Measurements from ENCODE around the gene PDK1. TPM values are rescaled to one million over a fixed set of nuclear protein-coding genes. Genes with fewer than 3 reads are reported as not detected.
"Not testable (repeated sequence)": the region's sequence is repeated elsewhere in the genome, so short reads cannot be mapped to it uniquely, and the experiment has no call there.

The PDK1 gene
- total RNA-seq, 2 experiments from 2014 or later: 19.2 to 26.0 TPM

DNA sequence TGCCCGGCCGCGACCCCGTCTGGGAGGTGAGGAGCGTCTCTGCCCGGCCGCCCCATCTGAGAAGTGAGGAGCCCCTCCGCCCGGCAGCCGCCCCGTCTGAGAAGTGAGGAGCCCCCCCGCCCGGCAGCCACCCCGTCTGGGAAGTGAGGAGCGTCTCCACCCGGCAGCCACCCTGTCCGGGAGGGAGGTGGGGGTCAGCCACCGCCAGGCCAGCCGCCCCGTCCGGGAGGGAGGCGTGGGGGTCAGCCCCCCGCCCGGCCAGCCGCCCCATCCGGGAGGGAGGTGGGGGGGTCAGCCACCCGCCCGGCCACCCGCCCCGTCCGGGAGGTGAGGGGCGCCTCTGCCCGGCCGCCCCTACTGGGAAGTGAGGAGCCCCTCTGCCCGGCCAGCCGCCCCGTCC lies 18.0 kb upstream of the PDK1 start:
- H3K27ac Mint-ChIP-seq, H3K4me1 Mint-ChIP-seq, CTCF ChIA-PET, DNase-seq, H3K27me3 Mint-ChIP-seq, H3K4me3 Mint-ChIP-seq, ATAC-seq: not testable (repeated sequence)
- H3K36me3 Mint-ChIP-seq: peaks cover 38% of the 10 kb centered on the region
- peaks cover 23% of the 10 kb centered on the region for H3K9me3 Mint-ChIP-seq (ENCODE audit: low read depth)

DNA sequence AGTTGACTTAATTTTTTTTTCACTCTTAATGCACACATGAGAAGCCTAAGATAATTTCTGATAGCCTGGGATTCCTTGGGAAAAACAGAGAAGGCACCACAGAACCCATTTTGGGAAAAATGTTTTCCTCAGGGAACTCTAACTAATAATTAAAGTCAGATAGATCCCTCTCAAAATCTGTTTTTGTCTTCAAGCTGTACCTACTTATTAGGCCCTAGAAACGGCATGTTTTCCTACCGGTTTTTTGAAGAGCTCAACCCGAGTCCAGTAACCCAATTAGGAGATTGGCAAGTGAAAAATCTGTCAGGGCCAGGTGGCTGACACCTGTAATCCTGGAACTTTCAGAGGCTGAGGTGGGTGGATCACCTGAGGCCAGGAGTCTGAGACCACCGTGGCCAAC lies 16.1 kb upstream of the PDK1 start:
- no peak overlapping the region for H3K27ac Mint-ChIP-seq
- CTCF ChIA-PET: no interaction called here
- H3K4me3 Mint-ChIP-seq: no peak overlapping the region
- no peaks in the 10 kb centered on the region for H3K27me3 Mint-ChIP-seq
- peaks cover 17% of the 10 kb centered on the region for H3K9me3 Mint-ChIP-seq (ENCODE audit: low read depth)
- no peaks in the 10 kb centered on the region for H3K4me1 Mint-ChIP-seq
- peaks cover 44% of the 10 kb centered on the region for H3K36me3 Mint-ChIP-seq
- DNase-seq (no peak), ATAC-seq (no peak)

DNA sequence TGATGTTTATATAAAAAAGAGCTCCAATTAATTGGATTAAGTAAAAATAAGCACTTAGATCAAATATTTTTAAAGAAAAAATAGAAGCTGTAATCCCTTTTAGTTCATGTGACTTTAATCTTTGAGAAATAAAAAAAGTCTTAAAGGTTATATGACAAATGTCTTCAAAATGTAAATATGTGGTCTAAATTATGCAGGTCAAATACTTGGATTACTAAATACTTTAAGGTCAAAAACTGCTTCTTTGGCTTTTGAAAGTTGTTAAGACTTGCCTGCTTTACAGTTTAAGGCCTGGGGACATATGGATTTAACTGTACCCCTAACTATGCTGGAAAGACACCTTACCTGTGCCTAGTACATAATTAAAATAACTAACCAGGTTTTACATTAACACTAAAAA lies 15.5 kb upstream of the PDK1 start:
- ATAC-seq: no peak
- CTCF ChIA-PET: no interaction called here
- H3K27me3 Mint-ChIP-seq: no peaks in the 10 kb centered on the region
- DNase-seq: no peak
- no peak overlapping the region for H3K4me3 Mint-ChIP-seq
- H3K4me1 Mint-ChIP-seq: no peaks in the 10 kb centered on the region
- no peak overlapping the region for H3K27ac Mint-ChIP-seq
- H3K36me3 Mint-ChIP-seq: peaks cover 40% of the 10 kb centered on the region
- peaks cover 17% of the 10 kb centered on the region for H3K9me3 Mint-ChIP-seq (ENCODE audit: low read depth)

DNA sequence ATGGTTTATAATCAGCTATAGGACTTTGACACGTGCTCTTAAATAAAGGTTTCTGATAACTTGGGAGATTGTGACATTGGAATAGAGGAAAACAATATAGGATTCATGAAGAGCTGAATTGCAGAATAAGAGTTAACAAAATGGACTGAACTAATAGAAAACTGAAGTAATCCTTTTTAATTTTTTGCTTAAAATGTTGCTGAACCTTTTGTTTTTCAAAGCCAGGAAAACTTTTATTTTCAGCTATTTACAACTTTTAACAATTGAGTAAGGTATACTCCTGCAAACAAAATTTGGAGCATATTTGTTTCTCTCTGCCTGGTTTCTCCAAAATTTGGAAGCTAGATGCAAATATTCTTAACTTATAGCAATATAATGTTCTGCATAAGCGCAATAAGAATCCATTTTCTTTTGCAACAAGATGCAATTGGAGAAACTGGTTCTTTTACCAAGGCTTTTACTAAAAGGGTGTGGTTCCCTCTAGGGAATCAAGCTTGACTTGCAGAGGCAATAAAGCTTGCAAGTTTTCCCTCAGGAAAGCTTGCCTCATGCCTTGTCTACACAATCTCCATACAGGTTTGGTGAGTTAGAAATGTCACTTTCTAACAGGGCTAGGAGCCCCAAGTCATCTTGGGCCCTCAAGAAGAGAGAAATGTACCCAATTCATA lies 10.3 kb upstream of the PDK1 start:
- Mint-ChIP-seq H3K9me3 (ENCODE audit: low read depth) (peaks cover 19% of the 10 kb centered on the region), H3K27ac (no peak overlapping the region), H3K4me1 (peaks cover 11% of the 10 kb centered on the region), H3K4me3 (no peak overlapping the region), H3K36me3 (peaks cover 60% of the 10 kb centered on the region), H3K27me3 (no peaks in the 10 kb centered on the region)
- CTCF ChIA-PET: interaction anchor here (1.3 kb wide), 1 partner anchor 10 kb away, joined by 3 read pairs; no protein-coding TSS in a partner anchor
- no peak for ATAC-seq
- no peak for DNase-seq

DNA sequence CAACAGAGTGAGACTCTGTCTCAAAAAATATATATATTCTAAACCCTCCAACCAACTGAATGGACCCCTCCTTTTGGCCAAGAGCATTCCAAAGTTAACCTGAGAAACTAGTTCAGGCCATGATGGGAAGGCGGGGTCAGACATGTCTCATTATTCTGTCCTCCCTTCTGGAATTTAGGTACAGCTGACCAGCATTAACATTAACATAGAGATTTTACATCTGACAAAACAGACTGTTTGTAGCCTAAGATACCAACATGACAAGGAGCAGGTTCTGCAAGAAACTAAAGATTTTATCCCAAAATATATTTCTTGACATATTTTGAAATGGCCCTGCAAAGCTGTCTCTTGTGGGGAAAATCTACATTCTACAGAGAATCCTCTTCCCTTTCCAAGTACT lies 6.8 kb upstream of the PDK1 start:
- Mint-ChIP-seq H3K9me3 (ENCODE audit: low read depth) (peaks cover 11% of the 10 kb centered on the region), H3K27me3 (peaks cover 2% of the 10 kb centered on the region), H3K27ac (no peak overlapping the region), H3K4me1 (peaks cover 25% of the 10 kb centered on the region), H3K4me3 (no peak overlapping the region), H3K36me3 (peaks cover 63% of the 10 kb centered on the region)
- CTCF ChIA-PET: no interaction called here
- no peak for ATAC-seq
- no peak for DNase-seq

DNA sequence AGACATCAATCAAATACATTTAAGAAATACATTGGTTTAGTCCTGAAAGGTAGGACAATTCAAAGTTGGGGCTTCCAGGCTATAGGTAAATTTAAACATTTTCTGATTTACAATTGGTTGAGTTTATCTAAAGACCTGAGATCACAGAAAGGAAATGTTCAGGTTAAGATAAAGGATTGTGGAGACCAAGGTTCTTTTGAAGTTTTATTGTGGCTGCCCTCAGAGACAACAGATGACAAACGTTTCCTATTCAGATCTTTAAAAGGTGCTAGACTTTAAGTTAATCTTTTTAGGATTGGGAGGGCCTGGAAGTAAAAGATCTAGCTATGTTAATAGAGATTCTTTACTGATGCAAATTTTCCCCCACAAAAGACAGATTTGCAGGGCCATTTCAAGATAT lies 6.1 kb upstream of the PDK1 start:
- ATAC-seq, H3K4me3 Mint-ChIP-seq, H3K27me3 Mint-ChIP-seq, DNase-seq, CTCF ChIA-PET, H3K27ac Mint-ChIP-seq: not testable (repeated sequence)
- peaks cover 11% of the 10 kb centered on the region for H3K9me3 Mint-ChIP-seq (ENCODE audit: low read depth)
- H3K4me1 Mint-ChIP-seq: peaks cover 30% of the 10 kb centered on the region
- H3K36me3 Mint-ChIP-seq: peaks cover 62% of the 10 kb centered on the region

DNA sequence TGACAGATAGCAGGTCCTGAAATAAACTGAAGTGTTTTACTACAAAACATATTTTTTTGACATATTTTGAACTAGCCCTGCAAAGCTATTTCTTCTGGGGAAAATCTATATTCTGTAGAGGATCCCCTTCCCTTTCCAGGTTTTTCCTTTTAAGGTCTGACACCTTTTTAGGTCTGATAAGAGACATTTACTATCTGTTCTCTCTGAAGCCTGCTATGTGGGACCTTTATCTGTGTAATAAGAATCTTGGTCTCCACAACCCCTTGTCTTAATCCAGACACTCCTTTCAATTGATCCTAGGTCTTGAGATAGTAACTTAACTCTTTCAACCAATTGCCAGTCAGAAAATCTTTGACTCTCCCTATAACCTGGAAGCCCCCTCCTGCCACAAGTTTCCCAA lies 5.5 kb upstream of the PDK1 start:
- Mint-ChIP-seq H3K4me3 (no peak overlapping the region), H3K36me3 (peaks cover 61% of the 10 kb centered on the region), H3K9me3 (ENCODE audit: low read depth) (peaks cover 8% of the 10 kb centered on the region), H3K4me1 (peaks cover 33% of the 10 kb centered on the region), H3K27ac (no peak overlapping the region), H3K27me3 (peaks cover 2% of the 10 kb centered on the region)
- CTCF ChIA-PET: no interaction called here
- DNase-seq (no peak), ATAC-seq (no peak)

DNA sequence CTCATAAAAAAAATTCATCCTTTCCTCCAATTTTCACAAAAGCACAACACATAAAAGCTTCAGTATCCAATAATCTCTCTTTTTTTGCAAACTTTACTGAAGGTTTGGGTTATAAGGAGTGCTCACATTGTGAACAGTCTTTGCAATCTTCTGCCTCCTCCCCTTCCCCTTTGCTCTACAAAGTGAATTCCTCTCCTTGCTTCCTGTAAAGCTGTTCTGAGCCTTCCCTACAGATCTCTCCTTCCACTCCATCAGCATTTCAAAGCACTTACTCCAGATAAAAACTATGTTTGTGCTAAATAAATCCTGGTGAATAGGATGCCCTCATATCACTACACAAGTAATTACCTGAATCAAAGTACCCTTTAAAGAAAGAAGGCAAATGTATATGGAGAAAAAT lies 4.6 kb upstream of the PDK1 start:
- Mint-ChIP-seq H3K4me3 (no peak overlapping the region), H3K27me3 (peaks cover 2% of the 10 kb centered on the region), H3K36me3 (peaks cover 55% of the 10 kb centered on the region), H3K27ac (no peak overlapping the region), H3K9me3 (ENCODE audit: low read depth) (peaks cover 8% of the 10 kb centered on the region), H3K4me1 (peaks cover 33% of the 10 kb centered on the region)
- CTCF ChIA-PET: no interaction called here
- no peak for DNase-seq
- no peak for ATAC-seq

DNA sequence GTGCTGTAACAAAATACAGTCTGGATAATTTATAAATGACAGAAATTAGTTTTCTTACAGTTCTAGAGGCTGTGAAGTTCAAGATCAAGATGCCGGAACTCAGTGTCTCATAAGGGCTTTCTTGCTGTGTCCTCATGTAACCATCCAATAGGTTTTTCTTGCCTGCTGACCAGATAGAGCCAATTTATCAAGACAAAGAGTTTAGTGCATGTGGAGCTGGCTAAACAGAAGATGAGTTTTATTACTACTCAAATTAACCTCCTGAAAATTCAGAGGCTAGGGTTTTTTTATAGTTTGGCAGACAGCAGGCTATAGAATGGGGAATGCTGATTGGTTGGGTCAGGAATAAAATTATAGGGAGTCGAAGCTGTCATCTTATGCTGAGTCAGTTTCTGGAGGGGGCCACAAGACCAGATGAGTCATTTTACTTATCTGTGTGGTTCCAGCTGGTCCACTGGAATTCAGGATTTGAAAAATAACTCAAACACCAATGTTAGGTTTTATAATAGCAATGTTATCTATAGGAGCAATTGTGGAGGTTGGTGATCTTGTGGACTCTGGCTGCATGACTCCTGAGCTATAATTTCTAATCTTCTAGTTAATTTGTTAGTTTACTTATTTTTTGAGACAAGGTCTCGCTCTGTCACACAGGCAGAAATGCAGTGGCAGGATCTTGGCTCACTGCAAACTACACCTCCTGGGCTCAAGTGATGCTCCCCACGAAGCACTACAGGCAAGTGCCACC lies 3.2 kb upstream of the PDK1 start:
- Mint-ChIP-seq H3K27me3 (peaks cover 2% of the 10 kb centered on the region), H3K4me1 (peaks cover 45% of the 10 kb centered on the region), H3K27ac (no peak overlapping the region), H3K4me3 (no peak overlapping the region), H3K9me3 (ENCODE audit: low read depth) (peaks cover 5% of the 10 kb centered on the region), H3K36me3 (peaks cover 46% of the 10 kb centered on the region)
- no peak for ATAC-seq
- CTCF ChIA-PET: no interaction called here
- no peak for DNase-seq

DNA sequence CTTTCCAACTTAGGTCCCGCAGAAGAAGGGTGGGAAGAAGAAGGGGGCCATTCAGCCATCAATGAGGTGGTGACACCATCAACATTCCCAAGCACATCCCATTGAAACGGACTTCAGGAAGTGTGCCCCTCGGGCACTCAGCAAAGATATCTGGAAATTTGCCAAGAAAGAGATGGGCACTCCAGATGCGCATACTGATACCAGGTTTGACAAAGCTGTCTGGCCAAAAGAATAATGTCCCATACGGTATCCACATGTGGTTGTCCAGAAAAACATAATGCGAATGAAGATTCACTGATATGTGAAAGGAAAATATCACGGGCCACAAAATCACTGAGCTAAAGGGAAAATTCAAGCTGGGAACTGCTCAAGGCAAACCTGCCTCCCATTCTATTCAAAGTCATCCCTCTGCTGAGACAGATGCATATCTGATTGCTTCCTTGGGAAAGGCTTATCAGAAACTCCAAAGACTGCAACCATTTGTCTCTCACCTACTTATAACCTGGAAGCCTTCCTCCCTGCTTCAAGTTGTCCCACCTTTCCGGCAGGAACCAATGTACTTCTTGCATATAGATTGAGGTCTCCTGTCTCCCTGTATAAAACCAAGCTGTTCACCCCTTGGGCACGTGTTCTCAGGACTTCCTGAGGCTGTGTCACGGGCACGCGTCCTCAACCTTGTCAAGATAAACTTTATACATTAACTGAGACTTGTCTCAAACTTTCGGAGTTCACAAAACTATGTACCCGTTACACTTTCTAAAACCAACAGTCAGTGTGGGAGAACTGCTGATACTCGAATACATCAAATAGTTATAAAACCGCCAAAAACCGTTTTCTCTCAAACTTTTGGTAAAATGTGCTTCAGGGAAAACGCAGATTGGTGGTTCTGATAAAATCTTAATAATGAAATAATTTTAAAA lies 1.3 kb upstream of the PDK1 start:
- Mint-ChIP-seq H3K4me1 (peaks cover 54% of the 10 kb centered on the region), H3K4me3 (peak overlapping the region; percentile 89), H3K9me3 (ENCODE audit: low read depth) (no peaks in the 10 kb centered on the region), H3K27me3 (peaks cover 2% of the 10 kb centered on the region), H3K36me3 (peaks cover 35% of the 10 kb centered on the region), H3K27ac (no peak overlapping the region)
- DNase-seq (no peak), ATAC-seq (no peak)
- CTCF ChIA-PET: interaction anchor here (1.1 kb wide), 2 partner anchors 8 to 93 kb away, joined by 3 to 4 read pairs; no protein-coding TSS in a partner anchor

DNA sequence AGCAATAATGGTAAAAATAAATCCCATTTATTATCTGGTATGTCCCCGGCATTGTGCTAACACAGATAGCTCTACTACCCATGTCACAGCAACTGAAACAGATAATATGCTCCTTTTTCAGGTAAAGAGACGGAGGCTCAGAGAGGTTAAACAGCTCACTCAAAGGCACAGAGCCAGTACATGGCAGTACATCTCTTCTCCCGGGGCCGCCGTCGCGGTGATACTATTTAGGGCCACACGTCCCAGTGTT lies 693 bp upstream of the PDK1 start:
- Mint-ChIP-seq H3K9me3 (ENCODE audit: low read depth) (no peaks in the 10 kb centered on the region), H3K27me3 (peaks cover 2% of the 10 kb centered on the region), H3K4me3 (peak overlapping the region; percentile 89), H3K4me1 (peaks cover 48% of the 10 kb centered on the region), H3K36me3 (peaks cover 31% of the 10 kb centered on the region), H3K27ac (peak overlapping the region; percentile 92)
- DNase-seq (no peak), ATAC-seq (no peak)
- CTCF ChIA-PET: interaction anchor here (1.1 kb wide), 2 partner anchors 9 to 94 kb away, joined by 3 to 4 read pairs; no protein-coding TSS in a partner anchor

DNA sequence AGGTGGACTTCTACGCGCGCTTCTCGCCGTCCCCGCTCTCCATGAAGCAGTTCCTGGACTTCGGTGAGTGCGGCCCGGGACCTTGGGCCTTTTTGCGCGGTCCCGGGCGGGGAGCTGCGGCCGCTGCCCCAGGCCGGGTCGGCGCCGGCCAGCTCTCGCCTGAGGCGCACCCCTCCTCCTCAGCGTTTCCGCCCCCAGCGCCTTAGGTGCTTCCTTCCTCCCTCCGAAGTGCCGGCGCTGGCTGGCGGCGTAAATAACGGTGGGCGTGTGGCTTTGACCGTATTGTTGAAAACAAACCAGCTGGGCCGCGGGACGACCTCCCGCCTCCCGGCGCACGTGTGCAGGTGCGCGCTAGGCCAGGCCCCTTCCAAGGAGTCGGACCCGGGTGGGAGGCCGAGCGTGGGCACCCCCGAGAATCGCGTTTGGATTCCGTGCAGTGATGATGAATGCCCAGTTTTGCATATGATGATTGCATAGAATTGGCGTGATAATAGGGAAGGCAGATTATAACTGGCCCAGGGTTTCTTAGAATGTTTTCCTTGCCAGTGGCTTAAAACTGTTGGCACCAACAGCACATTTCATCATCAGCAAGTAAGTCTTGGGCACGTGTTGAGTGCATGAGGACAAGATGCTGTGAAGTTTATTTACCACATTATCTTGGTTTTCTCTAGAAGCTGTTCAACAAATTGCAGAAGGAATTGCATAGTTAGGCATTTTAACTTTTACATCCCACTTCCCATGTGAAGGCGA lies 569 bp downstream of the PDK1 start:
- CTCF ChIA-PET: interaction anchor here (0.7 to 1.5 kb wide), 3 partner anchors 31 to 40 kb away, joined by 3 to 5 read pairs (median 3); no protein-coding TSS in a partner anchor
- no peaks in the 10 kb centered on the region for H3K9me3 Mint-ChIP-seq (ENCODE audit: low read depth)
- H3K36me3 Mint-ChIP-seq: peaks cover 23% of the 10 kb centered on the region
- peak; percentile 70 for ATAC-seq
- peak; percentile 83 for DNase-seq
- peak overlapping the region; percentile 86 for H3K27ac Mint-ChIP-seq
- peaks cover 2% of the 10 kb centered on the region for H3K27me3 Mint-ChIP-seq
- H3K4me3 Mint-ChIP-seq: peak overlapping the region; percentile 87
- peaks cover 42% of the 10 kb centered on the region for H3K4me1 Mint-ChIP-seq

DNA sequence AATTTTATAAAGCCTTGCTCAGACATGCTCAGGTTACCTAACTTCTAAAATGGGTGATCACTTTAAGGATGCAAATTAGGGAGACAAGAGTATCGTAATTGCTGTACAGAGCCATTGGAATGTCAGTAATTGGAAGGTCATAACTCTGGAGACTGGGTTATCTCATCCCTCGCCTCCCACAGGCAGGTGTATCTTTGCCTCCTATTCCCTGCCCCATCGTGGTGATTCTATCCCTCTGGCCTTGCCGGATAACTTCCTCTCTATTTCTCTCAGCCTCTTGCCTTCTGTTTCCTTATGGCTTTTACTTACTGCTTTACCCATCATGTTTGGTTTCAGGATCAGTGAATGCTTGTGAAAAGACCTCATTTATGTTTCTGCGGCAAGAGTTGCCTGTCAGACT lies 2.5 kb downstream of the PDK1 start:
- peaks cover 32% of the 10 kb centered on the region for H3K36me3 Mint-ChIP-seq
- ATAC-seq: no peak
- CTCF ChIA-PET: no interaction called here
- no peak for DNase-seq
- peaks cover 38% of the 10 kb centered on the region for H3K4me1 Mint-ChIP-seq
- H3K27me3 Mint-ChIP-seq: peaks cover 2% of the 10 kb centered on the region
- peak overlapping the region; percentile 30 for H3K4me3 Mint-ChIP-seq
- H3K27ac Mint-ChIP-seq: no peak overlapping the region
- no peaks in the 10 kb centered on the region for H3K9me3 Mint-ChIP-seq (ENCODE audit: low read depth)

Measured in activated CD8-positive, alpha-beta memory T cell treated with anti-CD3 and anti-CD28 coated beads, Interleukin-2, amount 10 ng/mL, durations not matched to agents 7 days and 5 days (primary cell).